Measurements from ENCODE around the gene SDK1. TPM values are rescaled to one million over a fixed set of nuclear protein-coding genes. Genes with fewer than 3 reads are reported as not detected.

The SDK1 gene
- total RNA-seq, 1 donor: 0.27 TPM

GRCh38 chr7:3673524-3673923 is 372.5 kb downstream of the SDK1 start:
- peak; percentile 1 for DNase-seq (ENCODE audit: low read depth)

GRCh38 chr7:3678314-3678810 is 377.3 kb downstream of the SDK1 start:
- no peak for TF ChIP-seq CTCF (IDR thresholded peaks at IDR 0.05; ENCODE audit: insufficient read depth, low read length)
- no peak for DNase-seq (ENCODE audit: low read depth)

More at GRCh38 chr7:3673524-3673923, 372.5 kb downstream of the SDK1 start:
- peak; percentile 6 for TF ChIP-seq CTCF (IDR thresholded peaks at IDR 0.05; ENCODE audit: insufficient read depth, low read length)
- no peak overlapping the region for H3K4me3 ChIP-seq (ENCODE audit: low read depth, low read length)

GRCh38 chr7:3682028-3682710 is 381.1 kb downstream of the SDK1 start:
- TF ChIP-seq CTCF (IDR thresholded peaks at IDR 0.05; ENCODE audit: insufficient read depth, low read length): no peak
- H3K4me3 ChIP-seq (ENCODE audit: low read depth, low read length): no peak overlapping the region
- DNase-seq (ENCODE audit: low read depth): no peak

More at GRCh38 chr7:3678314-3678810, 377.3 kb downstream of the SDK1 start:
- H3K4me3 ChIP-seq (ENCODE audit: low read depth, low read length): no peak overlapping the region

GRCh38 chr7:3683546-3684539 is 382.8 kb downstream of the SDK1 start:
- TF ChIP-seq CTCF (IDR thresholded peaks at IDR 0.05; ENCODE audit: insufficient read depth, low read length): no peak
- no peak overlapping the region for H3K4me3 ChIP-seq (ENCODE audit: low read depth, low read length)
- no peak for DNase-seq (ENCODE audit: low read depth)

GRCh38 chr7:3688071-3688470 is 387.0 kb downstream of the SDK1 start:
- no peak for TF ChIP-seq CTCF (IDR thresholded peaks at IDR 0.05; ENCODE audit: insufficient read depth, low read length)
- no peak for DNase-seq (ENCODE audit: low read depth)
- no peak overlapping the region for H3K4me3 ChIP-seq (ENCODE audit: low read depth, low read length)

GRCh38 chr7:3688842-3689241 is 387.8 kb downstream of the SDK1 start:
- DNase-seq (ENCODE audit: low read depth): no peak

More at GRCh38 chr7:3688842-3689241, 387.8 kb downstream of the SDK1 start:
- H3K4me3 ChIP-seq (ENCODE audit: low read depth, low read length): no peak overlapping the region
- TF ChIP-seq CTCF (IDR thresholded peaks at IDR 0.05; ENCODE audit: insufficient read depth, low read length): no peak

Measured in fibroblast of the aortic adventitia (primary cell).